AG09319 (cell line): ENCODE results near the gene OCEL1.
"Not testable (repeated sequence)": the region's sequence is repeated elsewhere in the genome, so short reads cannot be mapped to it uniquely, and the experiment has no call there.

Source experiments
- DNase-seq: peaks from one replicate; pipeline ENCODE4 v3.0.0-alpha.2; 2010; ENCODE audit warnings: low read depth; ENCODE audit errors: extremely low read depth
- CTCF ChIP-seq: IDR thresholded peaks from 2 replicates; pipeline ENCODE4 v1.5.1; 2011; ENCODE audit warnings: low read depth, mild to moderate bottlenecking, inconsistent platforms, low read length, moderate library complexity

OCEL1 gene

GRCh38 chr19:17226002-17226933 lies at the start of gene OCEL1:
OCEL1 (plus strand) TSS chr19:17226226; CDS start chr19:17226248, 22 bp downstream.
- TF ChIP-seq CTCF = no peak
- peak; percentile 92 for DNase-seq

- TF ChIP-seq CTCF = no peak
Measured at GRCh38 chr19:17178291-17178690, 47.7 kb upstream of the OCEL1 start.

GRCh38 chr19:17180997-17181702 lies 44.9 kb upstream of the OCEL1 start:
- no peak for TF ChIP-seq CTCF
- no peak for DNase-seq

More at GRCh38 chr19:17178291-17178690, 47.7 kb upstream of the OCEL1 start:
- no peak for DNase-seq

- no peak for DNase-seq
- no peak for TF ChIP-seq CTCF
Measured at GRCh38 chr19:17183271-17183761, 42.7 kb upstream of the OCEL1 start.

GRCh38 chr19:17183858-17184321 lies 42.1 kb upstream of the OCEL1 start:
- no peak for DNase-seq
- no peak for TF ChIP-seq CTCF

- no peak for DNase-seq
- TF ChIP-seq CTCF = no peak
Measured at GRCh38 chr19:17184371-17184841, 41.6 kb upstream of the OCEL1 start.

- no peak for DNase-seq
- no peak for TF ChIP-seq CTCF
Measured at GRCh38 chr19:17185590-17185989, 40.4 kb upstream of the OCEL1 start.

- DNase-seq = not testable (repeated sequence)
Measured at GRCh38 chr19:17191736-17192135, 34.3 kb upstream of the OCEL1 start.
